ENCODE measurements around the gene TROAP.

TROAP gene

GRCh38 chr12:49344486-49345050 lies 21.5 kb downstream of the TROAP start:
- no peak for DNase-seq

DNA sequence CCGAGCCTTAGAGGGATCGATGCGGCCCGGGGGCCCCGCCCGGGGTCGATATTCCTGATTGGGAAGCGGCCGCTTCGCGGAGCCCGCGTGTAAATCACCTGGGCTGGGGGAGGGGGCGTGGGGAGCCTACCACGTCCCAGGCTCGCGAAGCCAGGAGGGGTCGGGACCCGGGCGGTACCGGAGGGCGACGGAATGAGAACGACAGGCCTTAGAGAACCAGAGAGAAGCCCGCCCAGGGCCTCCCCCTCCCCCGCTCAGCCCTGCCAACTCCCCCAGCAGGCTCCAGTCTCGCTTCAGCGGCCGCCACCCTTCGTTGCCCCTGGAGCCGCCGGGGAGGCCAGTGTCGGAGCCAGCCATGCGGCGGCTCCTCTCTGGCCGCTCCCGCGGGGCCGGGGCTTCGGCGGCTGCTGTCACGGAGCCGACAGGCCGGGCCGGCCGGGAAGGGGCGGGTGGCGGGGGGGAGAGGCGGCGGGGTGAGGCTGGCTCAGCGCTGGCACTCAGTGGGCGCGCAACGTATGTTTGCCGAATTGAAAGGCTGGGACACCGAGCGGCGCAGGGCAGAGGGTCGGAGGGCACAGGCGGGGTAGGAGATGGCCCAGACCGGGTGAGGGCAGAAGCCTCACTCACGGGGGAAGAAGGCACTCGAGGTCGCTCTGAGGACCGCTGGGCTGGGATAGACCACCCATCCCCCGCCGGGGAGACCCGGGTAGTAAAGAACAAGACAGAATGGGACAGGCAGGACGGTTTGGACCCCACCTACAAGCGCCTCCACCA lies 22.2 kb downstream of the TROAP start:
- DNase-seq, result no peak

GRCh38 chr12:49345825-49346658 lies 23.0 kb downstream of the TROAP start:
- no peak for DNase-seq

DNA sequence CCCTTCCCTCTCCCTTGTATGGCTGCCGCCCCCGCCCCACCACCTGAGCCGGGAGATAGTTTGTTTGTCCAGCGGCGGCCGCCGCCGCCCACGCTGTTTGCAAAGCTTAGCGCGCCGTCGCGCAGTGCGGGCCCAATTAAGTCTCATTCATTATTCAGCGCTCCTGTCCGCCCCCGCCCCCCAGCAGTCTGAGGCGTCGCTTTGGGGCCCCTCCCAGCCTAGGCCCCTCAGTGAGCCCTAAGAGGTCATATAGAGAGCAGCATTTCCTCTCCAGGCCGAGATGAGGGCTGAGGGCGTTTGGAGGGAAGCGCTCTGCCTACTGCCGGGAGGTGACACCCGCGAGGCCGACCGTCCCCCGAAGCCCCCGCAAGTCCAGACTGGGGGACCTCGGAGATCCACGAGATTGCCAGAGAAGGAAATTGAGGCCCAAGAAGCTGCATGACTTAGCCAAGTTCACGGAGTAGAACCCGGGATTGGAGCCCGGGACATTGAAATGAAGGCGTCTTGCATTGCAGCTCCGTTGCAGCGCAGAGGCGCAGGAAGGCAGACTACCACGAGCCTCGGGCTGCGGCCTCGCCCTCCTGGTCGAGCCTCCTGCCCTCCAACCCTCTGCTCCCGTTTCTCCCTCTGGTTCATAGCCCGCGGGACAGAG lies 23.7 kb downstream of the TROAP start, which contains the start of gene DNAJC22:
TSS of gene DNAJC22 (plus strand) at position 230 of the 652 bp plus-strand sequence. CDS start 1,985 bp downstream, outside the sequence.
- DNase-seq, result no peak

DNA sequence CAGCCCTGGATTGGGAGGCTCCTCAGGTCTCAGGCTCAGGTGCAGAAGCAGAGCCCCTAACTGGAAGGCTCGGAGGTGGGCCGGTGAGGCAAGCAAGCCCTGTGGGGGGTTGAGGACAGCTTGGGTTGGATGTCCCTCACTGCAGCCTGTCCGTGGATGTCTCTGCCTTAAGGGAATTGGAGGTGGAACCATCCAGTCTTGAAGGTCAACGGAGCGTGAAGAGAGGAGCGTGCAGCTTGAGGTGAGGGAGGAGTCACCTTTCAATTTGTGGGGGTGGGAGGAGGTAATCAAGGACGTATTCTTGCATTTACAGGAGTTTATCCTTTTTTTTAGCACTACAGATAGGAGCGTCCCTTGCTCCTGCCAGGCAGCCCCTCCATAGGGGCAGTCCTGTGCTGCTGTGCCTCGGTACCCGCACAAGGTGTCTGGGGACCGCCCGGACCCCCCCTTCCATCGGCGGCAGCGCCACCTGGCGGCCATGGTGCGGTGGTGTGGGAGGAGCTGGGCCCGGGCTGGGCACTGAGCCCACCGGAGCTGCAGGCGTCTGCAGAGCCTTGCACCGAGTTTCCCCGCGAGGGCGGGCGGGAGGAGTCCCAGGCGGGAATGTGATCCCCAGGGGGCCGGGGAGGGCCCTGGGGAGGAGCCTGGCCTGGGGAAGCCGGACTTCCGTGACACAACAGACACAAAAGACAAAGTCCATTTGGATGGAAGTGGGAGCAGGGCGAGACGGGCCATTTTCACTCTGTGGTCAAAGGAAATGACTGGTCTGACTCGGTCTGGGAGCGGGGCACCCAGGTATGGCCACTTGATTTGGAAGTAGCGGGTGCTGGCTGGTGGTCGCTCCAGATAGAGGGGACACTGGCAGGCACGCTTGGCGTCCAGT lies 24.5 kb downstream of the TROAP start:
- DNase-seq, result peak; percentile 71

- no peak for DNase-seq
Measured at GRCh38 chr12:49348781-49349180, 25.7 kb downstream of the TROAP start.

GRCh38 chr12:49349266-49349665 lies 26.2 kb downstream of the TROAP start:
- no peak for DNase-seq

- DNase-seq, result no peak
Measured at GRCh38 chr12:49352351-49352750, 29.3 kb downstream of the TROAP start.

DNA sequence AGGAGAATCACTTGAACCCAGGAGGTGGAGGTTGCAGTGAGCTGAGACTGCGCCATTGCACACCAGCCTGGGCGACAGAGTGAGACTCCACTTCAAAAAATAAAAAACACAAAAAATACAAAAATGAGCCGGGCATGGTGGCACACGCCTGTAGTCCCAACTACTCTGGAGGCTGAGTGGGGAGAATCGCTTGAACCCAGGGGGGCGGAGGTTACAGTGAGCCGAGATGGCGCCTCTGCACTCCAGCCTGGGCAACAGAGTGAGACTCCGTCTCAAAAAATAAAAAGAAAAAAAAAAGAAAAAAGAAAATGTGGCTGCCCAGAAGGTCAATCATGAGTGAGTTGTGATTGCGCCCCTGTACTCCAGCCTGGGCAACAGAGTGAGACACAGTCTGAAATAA lies 32.9 kb downstream of the TROAP start:
- no peak for DNase-seq

- DNase-seq, result no peak
Measured at GRCh38 chr12:49357103-49357678, 34.1 kb downstream of the TROAP start.

DNA sequence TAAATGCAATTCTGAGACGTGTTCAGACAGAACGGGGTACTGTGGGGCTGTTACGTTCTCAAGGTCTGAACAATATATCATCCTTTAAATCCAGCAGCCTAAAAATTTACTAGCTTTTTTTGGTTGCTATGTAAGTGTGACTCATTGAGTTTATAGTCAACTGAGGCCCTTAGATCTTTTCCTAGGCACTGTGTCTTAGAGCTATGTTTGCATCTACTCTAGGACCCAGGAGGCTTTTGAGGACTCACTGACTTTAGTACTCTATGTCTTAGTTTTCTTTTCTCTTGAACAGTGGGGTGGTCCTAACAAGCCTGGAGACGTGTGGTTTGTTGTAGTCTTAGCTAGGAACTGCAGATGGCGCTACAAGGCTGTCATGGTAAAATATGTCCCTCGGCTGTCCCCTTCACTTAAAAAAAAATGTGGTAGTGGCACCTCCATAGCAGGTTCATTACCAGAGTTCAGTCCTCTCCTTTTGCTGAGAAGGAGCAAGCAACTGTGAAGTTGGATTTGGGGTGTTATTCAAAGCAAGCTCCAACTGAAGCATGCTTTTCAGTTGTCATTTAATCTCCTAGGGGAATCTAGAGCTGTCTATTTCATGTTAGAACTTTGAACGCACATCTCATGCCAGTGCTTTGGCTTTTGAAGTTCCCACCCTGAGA lies 35.6 kb downstream of the TROAP start:
- DNase-seq, result peak; percentile 50

GRCh38 chr12:49359671-49360070 lies 36.6 kb downstream of the TROAP start:
- no peak for DNase-seq

- no peak for DNase-seq
Measured at GRCh38 chr12:49362077-49362476, 39.0 kb downstream of the TROAP start.

GRCh38 chr12:49364989-49365388 lies 41.9 kb downstream of the TROAP start:
- DNase-seq, result no peak

DNA sequence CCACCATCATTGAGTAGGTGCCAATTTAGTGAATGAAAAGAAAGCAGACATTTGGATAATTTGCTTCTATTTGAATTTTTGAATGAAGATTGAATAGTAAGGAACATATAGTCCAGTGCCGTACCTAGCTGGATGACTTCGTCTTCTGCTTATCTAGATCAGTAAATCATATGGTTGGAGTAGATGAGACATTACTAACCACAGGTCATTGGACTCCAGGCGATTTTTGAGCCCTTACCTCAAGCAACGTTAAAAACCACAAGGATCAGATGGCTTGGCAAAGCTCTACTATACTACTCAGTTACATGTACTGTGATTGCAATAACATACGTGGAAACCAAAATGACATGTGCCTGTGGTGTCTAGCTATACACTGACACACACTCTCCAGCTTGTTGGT lies 42.5 kb downstream of the TROAP start:
- DNase-seq, result no peak

DNA sequence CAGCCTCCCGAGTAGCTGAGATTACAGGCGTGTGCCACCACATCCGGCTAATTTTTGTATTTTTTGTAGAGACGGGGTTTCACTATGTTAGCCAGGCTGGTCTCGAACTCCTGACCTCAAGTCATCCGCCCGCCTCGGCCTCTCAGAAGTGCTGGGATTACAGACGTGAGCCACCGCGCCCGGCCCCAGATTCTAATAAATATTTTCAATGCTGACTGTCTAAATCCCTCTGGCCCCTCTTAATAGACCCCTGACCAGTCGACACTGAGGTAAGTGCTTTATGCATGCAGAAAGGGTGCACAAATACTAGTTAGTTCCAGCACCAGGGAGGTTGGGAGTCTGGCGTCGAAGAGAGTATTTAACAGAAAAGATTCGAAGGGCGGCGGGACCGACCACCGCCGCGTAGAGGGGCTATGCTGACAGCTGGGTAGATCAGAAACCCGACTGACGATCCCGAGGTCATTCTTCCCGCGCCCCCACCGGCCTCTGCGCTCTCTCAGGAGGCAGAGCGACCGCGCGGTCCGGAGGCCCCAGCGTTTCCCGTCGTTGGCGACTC lies 43.1 kb downstream of the TROAP start:
- no peak for DNase-seq

GRCh38 chr12:49366652-49367380 lies 43.8 kb downstream of the TROAP start:
- DNase-seq, result peak; percentile 89

- DNase-seq, result no peak
Measured at GRCh38 chr12:49367381-49368239, 44.6 kb downstream of the TROAP start, which contains the start of gene SPATS2. TSS of gene SPATS2 (plus strand) at chr12:49367462. CDS start at chr12:49461013, 93,551 bp downstream.

DNA sequence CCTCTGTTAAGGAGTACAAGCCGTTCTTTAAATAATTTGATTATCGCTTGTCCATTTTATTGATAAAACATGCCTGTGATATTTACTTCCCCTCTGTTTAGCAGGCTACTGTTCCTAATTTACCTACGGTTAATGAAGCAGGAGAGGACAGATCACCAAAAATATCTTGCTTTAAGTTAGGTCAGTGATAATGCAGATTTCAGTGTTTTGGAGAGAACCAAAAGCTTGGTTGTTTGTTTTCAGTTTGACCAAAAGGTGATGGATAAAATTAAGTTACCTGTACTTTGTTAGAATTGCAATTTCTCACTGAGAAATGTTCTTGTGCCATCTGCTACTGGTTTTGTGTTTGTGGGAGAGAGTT lies 45.2 kb downstream of the TROAP start:
- no peak for DNase-seq

All from stimulated activated CD4-positive, alpha-beta T cell treated with anti-CD3 and anti-CD28 coated beads, Interleukin-1b, Interleukin-23, amount 100 ng/mL, for 48 hours (primary cell).